ENCODE data around the gene SEH1L. TPM values are rescaled to one million over a fixed set of nuclear protein-coding genes. Genes with fewer than 3 reads are reported as not detected.

The SEH1L gene
- total and polyA plus RNA-seq, 10 of the 15 experiments (the other 5 are each of a cell fraction or from before 2014, with no cell fraction given): 27.5 to 109 (median 52.8) TPM

GRCh38 chr18:12947285-12948049 lies at the start of gene SEH1L (continued):
- TF ChIP-seq MLLT1 (IDR thresholded peaks at IDR 0.05) (0 out of 2 replicates have a peak, but pooled peaks have one; percentile 16), SMARCA5 (IDR thresholded peaks at IDR 0.05) (no peak), POLR2A (IDR thresholded peaks at IDR 0.05; ENCODE audit: low read depth, low read length) (0 out of 2 replicates have a peak, but pooled peaks have one; percentile 7), ZNF274 (IDR thresholded peaks at IDR 0.05; ENCODE audit: insufficient read depth, insufficient read length) (no peak), SIN3A (IDR thresholded peaks at IDR 0.05; ENCODE audit: low read depth, low read length) (0 out of 2 replicates have a peak, but pooled peaks have one; percentile 18), CREB1 (IDR thresholded peaks at IDR 0.05; ENCODE audit: low read depth) (peak; percentile 32; the same call in 1 of the 2 replicates), PBX3 (IDR thresholded peaks at IDR 0.05; ENCODE audit: insufficient replicate concordance, low read depth, low read length) (no peak), EGR1 (IDR thresholded peaks at IDR 0.05; ENCODE audit: borderline replicate concordance in 1 of 2, low read depth in 2 of 2, low read length in 2 of 2) (peak; percentile 42 to 96), CBX3 (IDR thresholded peaks at IDR 0.05; ENCODE audit: borderline replicate concordance, low read depth) (no peak), CTCF (IDR thresholded peaks at IDR 0.05 in 2 of 3, conservative IDR thresholded peaks at IDR 0.05 in 1 of 3; ENCODE audit: control insufficient read depth in 2 of 3, extremely low read depth in 1 of 3, insufficient read depth in 1 of 3, low read depth in 3 of 3, low read length in 3 of 3) (no peak), IRF4 (IDR thresholded peaks at IDR 0.05; ENCODE audit: low read depth, low read length) (no peak), ZNF207 (IDR thresholded peaks at IDR 0.05; ENCODE audit: borderline replicate concordance) (no peak), ZNF687 (IDR thresholded peaks at IDR 0.05) (peak; percentile 53; the same call in 1 of the 2 replicates), SREBF1 (IDR thresholded peaks at IDR 0.05; ENCODE audit: low read length) (no peak), WRNIP1 (IDR thresholded peaks at IDR 0.05; ENCODE audit: borderline replicate concordance, low read depth, low read length) (no peak), SMAD1 (IDR thresholded peaks at IDR 0.05; ENCODE audit: low read depth, partially characterized antibody) (no peak), NFIC (IDR thresholded peaks at IDR 0.05; ENCODE audit: low read depth, low read length) (no peak), USF1 (IDR thresholded peaks at IDR 0.05; ENCODE audit: borderline replicate concordance, extremely low read length, insufficient read depth, low read depth, low read length) (no peak), FOXM1 (IDR thresholded peaks at IDR 0.05; ENCODE audit: low read depth, low read length) (no peak), NRF1 (conservative IDR thresholded peaks at IDR 0.05; ENCODE audit: low read depth, low read length) (no peak)
